Right atrium auricular region (tissue), 2 donors: ENCODE results near the gene GABRG3. TPM values are rescaled to one million over a fixed set of nuclear protein-coding genes. Genes with fewer than 3 reads are reported as not detected.
"Not testable (repeated sequence)": the region's sequence is repeated elsewhere in the genome, so short reads cannot be mapped to it uniquely, and the experiment has no call there.

Experiments
- DNase-seq: peaks from one replicate; pipeline ENCODE4 v3.0.0-alpha.2; 2019; ENCODE audit warnings: low spot score
- H3K27ac ChIP-seq, 2 donors: fragments of 200-600 bp; sonication (generic); 1 replicate in 1 of 2; 2 replicates in 1 of 2; pipeline ENCODE4 v1.5.1; 2016 to 2019
- H3K27me3 ChIP-seq, 2 donors: fragments of 200-600 bp; sonication (generic); one replicate each; pipeline versions ENCODE4 v1.5.1 to v1.6.0; 2017 to 2019
- H3K36me3 ChIP-seq: fragments of 200-600 bp; sonication (generic); one replicate; pipeline ENCODE4 v1.5.1; 2016
- H3K4me1 ChIP-seq, 2 donors: fragments of 200-600 bp; sonication (generic); one replicate each; pipeline versions ENCODE4 v1.5.1 to v1.6.0; 2017 to 2019
- H3K4me3 ChIP-seq, 2 donors: fragments of 200-600 bp; sonication (generic); 1 replicate in 1 of 2; 2 replicates in 1 of 2; pipeline ENCODE4 v1.5.1; 2017 to 2019; ENCODE audit warnings: mild to moderate bottlenecking in 1 of 2, moderate library complexity in 1 of 2
- H3K9me3 ChIP-seq, 2 donors: fragments of 200-600 bp; sonication (generic); one replicate each; pipeline ENCODE4 v1.5.1; 2019
- CTCF ChIP-seq, 2 donors: fragments of 200-600 bp; sonication (generic); IDR thresholded peaks; one replicate each; pipeline ENCODE4 v1.5.1; 2019; ENCODE audit warnings: antibody characterized with exemption in 2 of 2
- total RNA-seq, 2 donors: library from RNA; depleted of rRNA; stranded (reverse); fragments of >200 nt; gene quantifications; one replicate each; pipeline ENCODE4 v1.1.0, GENCODE V29; 2016

GABRG3 gene
- total RNA-seq, 2 donors from 2014 or later = not detected

- H3K36me3 ChIP-seq = no peaks in the 10 kb centered on the region
- H3K4me1 ChIP-seq = no peaks in the 10 kb centered on the region
- no peaks in the 10 kb centered on the region for H3K27me3 ChIP-seq
- H3K9me3 ChIP-seq = no peaks in the 10 kb centered on the region
- DNase-seq = no peak
- TF ChIP-seq CTCF (IDR thresholded peaks at IDR 0.05) = no peak
- no peak overlapping the region for H3K4me3 ChIP-seq
- no peak overlapping the region for H3K27ac ChIP-seq
Measured at GRCh38 chr15:26985050-26985449, 14.1 kb downstream of the GABRG3 start.

- Histone ChIP-seq H3K27me3 (no peaks in the 10 kb centered on the region), H3K4me1 (no peaks in the 10 kb centered on the region), H3K9me3 (peaks cover 0 to 11% of the 10 kb centered on the region in 2 donors), H3K27ac (no peak overlapping the region), H3K36me3 (no peaks in the 10 kb centered on the region), H3K4me3 (no peak overlapping the region)
- no peak for TF ChIP-seq CTCF (IDR thresholded peaks at IDR 0.05)
- no peak for DNase-seq
Measured at GRCh38 chr15:26996250-26996649, 25.3 kb downstream of the GABRG3 start.

- not testable (repeated sequence) for H3K4me1 ChIP-seq, H3K27ac ChIP-seq, DNase-seq, H3K27me3 ChIP-seq, H3K9me3 ChIP-seq, H3K36me3 ChIP-seq, H3K4me3 ChIP-seq
Measured at GRCh38 chr15:27003003-27003402, 32.0 kb downstream of the GABRG3 start.

GRCh38 chr15:27004226-27004625 is 33.2 kb downstream of the GABRG3 start:
- not testable (repeated sequence) for H3K27ac ChIP-seq, H3K27me3 ChIP-seq, H3K9me3 ChIP-seq, DNase-seq, H3K36me3 ChIP-seq, H3K4me1 ChIP-seq, H3K4me3 ChIP-seq

GRCh38 chr15:27017168-27017809 is 46.3 kb downstream of the GABRG3 start:
- H3K4me3 ChIP-seq = no peak overlapping the region
- H3K27me3 ChIP-seq = no peaks in the 10 kb centered on the region
- H3K4me1 ChIP-seq = no peaks in the 10 kb centered on the region
- DNase-seq = no peak
- H3K27ac ChIP-seq = no peak overlapping the region
- no peaks in the 10 kb centered on the region for H3K36me3 ChIP-seq
- peak; percentile 40 to 75 for TF ChIP-seq CTCF (IDR thresholded peaks at IDR 0.05)
- no peaks in the 10 kb centered on the region for H3K9me3 ChIP-seq

- no peaks in the 10 kb centered on the region for H3K4me1 ChIP-seq
- no peaks in the 10 kb centered on the region for H3K9me3 ChIP-seq
- H3K27me3 ChIP-seq = no peaks in the 10 kb centered on the region
- H3K4me3 ChIP-seq = no peak overlapping the region
- no peaks in the 10 kb centered on the region for H3K36me3 ChIP-seq
- TF ChIP-seq CTCF (IDR thresholded peaks at IDR 0.05) = no peak
- no peak overlapping the region for H3K27ac ChIP-seq
- no peak for DNase-seq
Measured at GRCh38 chr15:27019687-27020086, 48.7 kb downstream of the GABRG3 start.

- Histone ChIP-seq H3K27ac (no peak overlapping the region), H3K4me1 (no peaks in the 10 kb centered on the region), H3K4me3 (no peak overlapping the region), H3K27me3 (no peaks in the 10 kb centered on the region), H3K36me3 (no peaks in the 10 kb centered on the region), H3K9me3 (no peaks in the 10 kb centered on the region)
- no peak for TF ChIP-seq CTCF (IDR thresholded peaks at IDR 0.05)
- DNase-seq = no peak
Measured at GRCh38 chr15:27025481-27025966, 54.5 kb downstream of the GABRG3 start.
